Naive B cell (primary cell): Measurements from ENCODE around the gene GPC3. TPM values are rescaled to one million over a fixed set of nuclear protein-coding genes. Genes with fewer than 3 reads are reported as not detected.

Experiments
- ATAC-seq, 2 donors: fragments of 150-1000 bp; cut with Tn5 transposase; 2 replicates each; pipeline ENCODE4 v1.10.0; 2021; ENCODE audit warnings: low read depth in 2 of 2, mild to moderate bottlenecking in 2 of 2, moderate library complexity in 2 of 2
- DNase-seq: peaks from one replicate; pipeline ENCODE4 v3.0.0; 2022
- H3K27ac Mint-ChIP-seq, 6 donors: one replicate each; pipeline ENCODE4 v1.8.0; 2020 to 2022; ENCODE audit warnings: mild to moderate bottlenecking in 6 of 6, mixed read lengths in 6 of 6, moderate library complexity in 5 of 6, inconsistent platforms in 2 of 6
- H3K27me3 Mint-ChIP-seq, 3 donors: one replicate each; pipeline ENCODE4 v1.8.0; 2021 to 2022; ENCODE audit warnings: mixed read lengths in 3 of 3, mild to moderate bottlenecking in 1 of 3
- H3K36me3 Mint-ChIP-seq, 2 donors: one replicate each; pipeline ENCODE4 v1.8.0; 2020 to 2022; ENCODE audit warnings: mixed read lengths in 2 of 2, inconsistent platforms in 1 of 2, mild to moderate bottlenecking in 1 of 2
- H3K4me1 Mint-ChIP-seq, 3 donors: one replicate each; pipeline ENCODE4 v1.8.0; 2020 to 2022; ENCODE audit warnings: mixed read lengths in 3 of 3, inconsistent platforms in 1 of 3, mild to moderate bottlenecking in 1 of 3, moderate library complexity in 1 of 3
- H3K4me3 Mint-ChIP-seq, 8 donors: one replicate each; pipeline ENCODE4 v1.8.0; 2020 to 2022; ENCODE audit warnings: mild to moderate bottlenecking in 8 of 8, mixed read lengths in 8 of 8, moderate library complexity in 8 of 8, inconsistent platforms in 2 of 8
- H3K9me3 Mint-ChIP-seq, 7 donors: one replicate each; pipeline ENCODE4 v1.8.0; 2020 to 2022; ENCODE audit warnings: mixed read lengths in 7 of 7, mild to moderate bottlenecking in 5 of 7, inconsistent platforms in 2 of 7, moderate library complexity in 1 of 7
- polyA plus RNA-seq, 6 donors: library from polyadenylated mRNA; unstranded; fragments of 300-500 nt; fragmentation: Illumina TruSeq; gene quantifications; one replicate each; pipeline ENCODE4 v1.2.3, GENCODE V29; 2021; ENCODE audit warnings: low read depth in 6 of 6

Gene GPC3
- polyA plus RNA-seq, 6 donors from 2014 or later, result not detected

DNA sequence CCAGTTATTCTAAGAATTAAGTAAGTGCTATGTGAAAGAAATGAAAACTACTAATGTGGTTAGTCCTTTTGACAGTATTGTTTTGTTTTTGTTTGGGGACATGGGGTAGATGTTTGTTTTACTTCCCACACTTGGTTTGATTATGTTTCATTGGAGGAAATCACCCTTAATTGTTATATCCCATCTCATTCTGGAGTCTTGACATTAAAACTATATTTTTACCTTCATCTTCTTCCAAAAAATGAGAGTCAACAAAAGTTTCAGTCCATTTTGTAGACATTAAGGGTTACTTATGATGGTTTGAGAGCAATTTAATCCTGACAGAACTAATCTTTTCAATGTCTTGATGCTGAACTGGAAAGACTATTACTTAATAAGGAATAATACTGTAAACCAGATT lies 108.7 kb downstream of the GPC3 start:
- no peaks in the 10 kb centered on the region for H3K36me3 Mint-ChIP-seq
- H3K27me3 Mint-ChIP-seq, result peaks cover 0 to 23% (median 4%) of the 10 kb centered on the region in 3 donors
- H3K4me3 Mint-ChIP-seq, result no peak overlapping the region
- ATAC-seq (no peak), DNase-seq (no peak)
- H3K9me3 Mint-ChIP-seq, result no peaks in the 10 kb centered on the region
- no peak overlapping the region for H3K27ac Mint-ChIP-seq
- H3K4me1 Mint-ChIP-seq, result no peaks in the 10 kb centered on the region

DNA sequence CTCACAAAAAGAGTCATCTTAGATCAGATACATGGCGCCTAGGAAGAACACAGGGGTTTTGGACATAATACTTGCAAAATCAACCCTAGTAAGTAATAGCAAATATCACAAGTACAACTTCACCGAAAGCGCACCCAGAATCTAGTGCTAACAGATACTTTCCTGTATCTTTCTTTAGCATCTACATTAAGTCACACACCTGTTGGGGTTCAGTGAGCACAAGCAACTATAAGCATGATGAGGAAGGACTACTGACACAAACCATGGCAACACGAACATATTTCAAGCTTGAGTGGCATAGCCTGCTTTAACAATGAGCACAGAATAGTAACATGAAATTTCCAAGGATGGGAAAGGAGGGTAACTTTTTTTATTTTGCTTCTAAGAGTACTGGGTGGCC lies 116.1 kb downstream of the GPC3 start:
- Mint-ChIP-seq H3K4me3 (no peak overlapping the region), H3K27ac (no peak overlapping the region)

DNA sequence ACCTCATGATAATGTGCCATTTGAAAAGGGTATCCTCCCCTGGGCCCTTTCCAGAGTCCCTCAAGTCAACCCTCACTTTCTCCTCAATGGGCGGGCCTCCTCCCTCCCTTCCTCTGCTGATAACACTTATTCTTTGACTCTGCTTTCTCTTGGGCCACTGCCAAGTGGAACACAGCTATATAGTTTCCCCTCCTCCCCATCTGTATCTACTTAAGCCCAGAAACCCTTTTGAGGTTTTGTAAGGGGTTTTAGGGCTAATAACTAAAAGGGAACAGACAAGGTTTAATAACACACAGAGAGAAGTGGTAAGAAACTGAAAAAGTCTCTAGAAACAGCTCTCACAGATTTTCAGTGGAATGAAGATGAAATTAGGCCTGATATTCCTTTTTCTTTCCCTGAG lies 116.7 kb downstream of the GPC3 start:
- Mint-ChIP-seq H3K4me1 (no peaks in the 10 kb centered on the region), H3K4me3 (no peak overlapping the region), H3K9me3 (peaks cover 0 to 6% (median 0%) of the 10 kb centered on the region in 7 donors), H3K27me3 (peaks cover 7 to 23% (median 9%) of the 10 kb centered on the region in 3 donors), H3K27ac (no peak overlapping the region), H3K36me3 (no peaks in the 10 kb centered on the region)
- DNase-seq (no peak), ATAC-seq (no peak)

More for the DNA sequence above, 116.1 kb downstream of the GPC3 start:
- Mint-ChIP-seq H3K36me3 (no peaks in the 10 kb centered on the region), H3K4me1 (no peaks in the 10 kb centered on the region), H3K9me3 (peaks cover 0 to 6% (median 0%) of the 10 kb centered on the region in 7 donors), H3K27me3 (peaks cover 7 to 27% (median 9%) of the 10 kb centered on the region in 3 donors)
- no peak for DNase-seq
- ATAC-seq, result no peak

DNA sequence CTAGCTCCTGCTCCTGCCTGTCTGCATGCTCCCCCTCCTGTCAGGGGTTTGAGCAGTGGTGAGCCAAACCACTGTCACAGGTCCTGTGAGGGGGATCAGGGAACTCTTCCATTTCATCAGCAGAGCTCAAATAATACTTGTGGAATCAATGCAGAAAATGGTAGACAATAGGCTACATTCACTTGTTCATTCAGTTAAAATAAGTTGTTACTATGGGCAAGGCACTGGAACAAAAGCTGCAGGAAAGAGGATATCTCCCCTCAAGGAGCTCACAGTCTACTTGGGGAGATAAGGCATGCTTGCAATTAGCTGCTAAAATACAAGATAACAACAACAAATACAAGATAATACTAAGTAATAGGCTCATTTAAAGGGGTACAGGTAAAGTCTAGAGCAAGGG lies 117.1 kb downstream of the GPC3 start:
- Mint-ChIP-seq H3K9me3 (peaks cover 0 to 6% (median 0%) of the 10 kb centered on the region in 7 donors), H3K27me3 (peaks cover 7 to 23% (median 9%) of the 10 kb centered on the region in 3 donors), H3K36me3 (no peaks in the 10 kb centered on the region), H3K4me1 (no peaks in the 10 kb centered on the region), H3K4me3 (peak overlapping the region in 1 of 8 donors; percentile 73), H3K27ac (no peak overlapping the region)
- ATAC-seq, result no peak
- no peak for DNase-seq

DNA sequence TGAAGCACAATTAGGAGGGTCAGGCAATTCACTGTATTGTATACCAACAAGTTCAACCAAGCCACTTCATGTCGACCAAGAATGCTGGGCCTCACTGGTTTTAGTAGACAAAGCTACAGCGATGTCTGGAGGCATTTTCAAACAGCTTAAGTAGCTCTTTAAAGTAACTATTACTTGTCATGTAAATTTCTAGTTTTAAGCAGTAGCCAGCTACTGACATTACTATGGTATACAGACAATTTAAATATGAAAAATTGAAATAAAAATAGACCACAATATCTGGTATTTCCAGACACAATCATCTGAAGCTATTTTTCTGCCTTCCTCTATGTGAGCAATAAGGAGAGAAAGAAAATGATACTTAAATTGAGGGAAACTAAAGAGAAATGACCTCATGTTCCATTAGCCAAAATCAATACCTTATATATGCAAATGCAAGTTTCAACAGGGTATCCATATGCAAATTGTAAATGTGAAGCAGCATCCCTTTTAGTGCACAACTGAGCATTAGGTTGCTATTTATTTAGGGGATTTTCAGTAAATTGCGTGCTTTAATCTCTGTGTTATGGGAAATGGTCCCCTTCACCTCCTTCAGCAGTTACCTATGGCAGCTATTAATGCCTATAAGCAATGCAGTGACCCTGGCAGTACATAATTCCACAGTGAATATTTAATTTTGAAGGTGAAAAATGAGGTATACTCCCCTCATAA lies 119.5 kb downstream of the GPC3 start:
- Mint-ChIP-seq H3K4me3 (no peak overlapping the region), H3K36me3 (no peaks in the 10 kb centered on the region), H3K9me3 (peaks cover 0 to 7% (median 0%) of the 10 kb centered on the region in 7 donors), H3K4me1 (no peaks in the 10 kb centered on the region), H3K27me3 (peaks cover 4 to 17% (median 7%) of the 10 kb centered on the region in 3 donors), H3K27ac (no peak overlapping the region)
- ATAC-seq (no peak), DNase-seq (no peak)

DNA sequence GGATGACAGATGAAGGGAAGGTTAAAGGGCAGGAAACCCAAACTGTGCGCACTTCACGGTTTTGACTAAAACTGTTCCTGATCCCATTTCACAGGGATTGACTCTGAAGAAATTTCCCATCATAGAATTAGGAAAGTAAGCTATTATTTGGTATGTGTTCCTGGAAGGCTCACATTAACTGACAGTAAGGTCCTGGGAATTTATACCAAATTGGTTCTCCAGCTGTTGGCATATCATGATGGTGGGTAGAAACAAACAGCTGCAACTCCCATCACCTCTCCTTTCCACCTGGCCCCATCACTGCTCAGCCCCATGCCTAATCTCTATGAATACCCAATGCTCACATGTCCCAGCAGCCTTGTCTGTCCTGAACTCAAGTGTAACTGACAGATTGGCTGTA lies 121.2 kb downstream of the GPC3 start:
- no peaks in the 10 kb centered on the region for H3K36me3 Mint-ChIP-seq
- no peak for ATAC-seq

DNA sequence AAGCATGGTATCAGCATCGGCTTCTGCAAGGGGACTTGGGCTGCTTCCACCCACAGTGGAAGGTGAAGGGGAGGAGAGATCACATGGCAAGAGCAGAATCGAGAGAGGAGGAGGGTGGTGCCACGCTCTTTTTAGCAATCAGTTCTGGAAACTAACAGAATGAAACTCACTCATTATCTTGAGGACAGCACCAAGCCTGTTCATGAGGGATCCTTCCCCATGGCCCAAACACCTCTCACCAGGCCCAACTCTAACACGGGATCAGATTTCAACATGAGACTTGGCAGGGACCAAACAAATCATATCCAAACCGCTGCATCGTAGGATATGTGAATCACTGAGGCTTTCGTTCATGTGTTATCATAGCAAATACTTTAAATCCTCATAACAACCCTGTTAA lies 125.5 kb downstream of the GPC3 start:
- Mint-ChIP-seq H3K4me1 (no peaks in the 10 kb centered on the region), H3K27ac (no peak overlapping the region), H3K9me3 (peaks cover 0 to 2% (median 0%) of the 10 kb centered on the region in 7 donors), H3K4me3 (no peak overlapping the region), H3K36me3 (no peaks in the 10 kb centered on the region), H3K27me3 (peaks cover 5 to 17% (median 8%) of the 10 kb centered on the region in 3 donors)
- DNase-seq (no peak), ATAC-seq (no peak)

More for the DNA sequence above, 121.2 kb downstream of the GPC3 start:
- H3K4me3 Mint-ChIP-seq, result no peak overlapping the region
- H3K9me3 Mint-ChIP-seq, result peaks cover 0 to 5% (median 0%) of the 10 kb centered on the region in 7 donors
- no peaks in the 10 kb centered on the region for H3K4me1 Mint-ChIP-seq
- peaks cover 0 to 9% (median 3%) of the 10 kb centered on the region in 3 donors for H3K27me3 Mint-ChIP-seq
- no peak overlapping the region for H3K27ac Mint-ChIP-seq
- DNase-seq, result no peak

DNA sequence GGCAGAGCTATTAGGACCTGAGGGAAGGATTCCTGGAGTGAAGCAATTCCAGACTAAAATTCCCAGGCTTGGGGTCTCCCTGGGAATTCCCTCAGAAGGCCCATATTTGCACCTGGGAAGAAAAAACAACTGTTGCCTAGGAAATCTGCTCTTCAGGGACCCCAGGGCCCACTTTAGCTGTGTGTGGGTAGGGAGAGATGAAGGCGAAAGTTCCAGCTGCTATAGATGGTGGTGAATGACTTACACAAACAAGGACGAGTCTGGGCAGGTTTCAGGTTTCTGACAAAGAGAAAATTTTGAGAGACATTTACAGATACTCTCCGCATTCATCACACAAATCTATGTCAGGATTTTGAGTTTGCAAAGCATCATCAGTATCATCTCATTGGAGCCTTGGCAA lies 126.1 kb downstream of the GPC3 start:
- peaks cover 5 to 17% (median 8%) of the 10 kb centered on the region in 3 donors for H3K27me3 Mint-ChIP-seq
- peaks cover 0 to 2% (median 0%) of the 10 kb centered on the region in 7 donors for H3K9me3 Mint-ChIP-seq
- H3K27ac Mint-ChIP-seq, result no peak overlapping the region
- no peak overlapping the region for H3K4me3 Mint-ChIP-seq
- no peaks in the 10 kb centered on the region for H3K36me3 Mint-ChIP-seq
- no peak for ATAC-seq
- no peaks in the 10 kb centered on the region for H3K4me1 Mint-ChIP-seq
- no peak for DNase-seq

DNA sequence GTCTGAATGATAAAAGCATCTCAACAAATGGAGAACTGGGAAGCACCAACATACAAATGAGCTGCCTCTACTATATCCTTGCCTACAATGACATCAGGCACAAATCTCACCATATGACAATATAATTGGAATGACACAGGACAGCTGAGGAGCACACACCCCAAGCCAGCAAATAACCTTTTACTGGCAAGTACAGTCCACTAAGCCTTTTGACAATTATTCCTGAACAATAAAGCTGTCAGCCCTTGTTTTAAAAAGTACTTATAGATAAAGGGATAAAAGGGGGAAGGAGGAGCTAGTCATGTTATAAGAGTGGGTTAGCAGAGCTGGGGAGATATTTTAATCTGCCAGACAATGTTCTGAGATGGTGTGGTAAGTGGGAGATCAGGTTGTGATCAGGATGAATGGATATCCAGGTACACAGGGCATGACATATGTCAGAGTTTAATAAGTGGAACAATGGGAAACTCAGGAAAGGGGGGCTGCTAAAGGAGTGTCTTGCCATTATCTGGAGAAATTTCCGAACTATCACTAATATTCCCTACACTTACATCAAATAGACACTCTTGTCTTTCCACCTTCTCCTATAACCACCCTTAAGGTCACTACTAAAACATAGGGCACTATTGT lies 127.6 kb downstream of the GPC3 start:
- DNase-seq (no peak), ATAC-seq (no peak)
- Mint-ChIP-seq H3K36me3 (no peaks in the 10 kb centered on the region), H3K27ac (no peak overlapping the region), H3K27me3 (peaks cover 8 to 24% (median 10%) of the 10 kb centered on the region in 3 donors), H3K4me3 (no peak overlapping the region), H3K4me1 (no peaks in the 10 kb centered on the region), H3K9me3 (peaks cover 0 to 2% (median 0%) of the 10 kb centered on the region in 7 donors)

DNA sequence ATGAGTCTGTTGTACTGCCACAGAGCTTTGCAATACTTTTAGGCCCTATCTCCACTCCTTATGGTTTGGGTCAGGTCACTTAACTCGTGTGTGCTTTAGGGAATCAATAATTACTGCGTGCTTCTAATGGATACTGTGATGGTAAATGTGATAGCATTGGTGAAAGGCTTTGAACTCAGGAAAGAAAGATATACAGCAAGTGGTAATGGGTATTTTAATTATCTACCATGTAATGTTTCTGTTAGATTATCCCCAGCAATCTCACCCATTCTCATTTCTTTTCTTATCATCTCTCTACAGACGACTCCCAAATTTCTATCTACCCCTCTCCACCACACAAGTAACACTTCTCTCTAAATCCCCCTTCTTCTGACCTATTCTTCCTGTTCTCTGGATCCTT lies 128.6 kb downstream of the GPC3 start:
- H3K9me3 Mint-ChIP-seq, result peaks cover 0 to 2% (median 0%) of the 10 kb centered on the region in 7 donors
- DNase-seq (no peak), ATAC-seq (no peak)
- H3K4me1 Mint-ChIP-seq, result no peaks in the 10 kb centered on the region
- H3K36me3 Mint-ChIP-seq, result no peaks in the 10 kb centered on the region
- no peak overlapping the region for H3K27ac Mint-ChIP-seq
- peaks cover 8 to 24% (median 10%) of the 10 kb centered on the region in 3 donors for H3K27me3 Mint-ChIP-seq
- H3K4me3 Mint-ChIP-seq, result no peak overlapping the region

DNA sequence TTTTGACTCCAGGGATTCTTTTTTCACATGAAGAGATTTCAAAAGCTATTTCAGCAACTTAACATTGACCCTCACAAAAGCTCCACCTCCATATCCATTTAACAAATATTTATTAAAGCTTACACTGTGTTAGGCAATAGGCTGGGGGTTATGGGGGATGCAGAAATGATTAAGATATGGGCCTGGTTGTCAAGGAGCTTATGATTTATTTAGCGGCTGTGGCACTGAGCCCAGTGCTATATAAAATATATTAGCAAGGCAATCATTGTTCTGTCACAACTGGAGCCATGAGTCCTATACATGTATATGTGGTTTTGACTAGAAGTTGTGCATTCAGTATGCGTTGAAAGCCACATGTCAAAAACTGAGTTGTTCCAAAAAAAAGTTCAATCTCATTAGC lies 131.1 kb downstream of the GPC3 start:
- no peak overlapping the region for H3K27ac Mint-ChIP-seq
- ATAC-seq (no peak), DNase-seq (no peak)
- no peaks in the 10 kb centered on the region for H3K4me1 Mint-ChIP-seq
- no peaks in the 10 kb centered on the region for H3K36me3 Mint-ChIP-seq
- H3K9me3 Mint-ChIP-seq, result no peaks in the 10 kb centered on the region
- H3K4me3 Mint-ChIP-seq, result no peak overlapping the region
- H3K27me3 Mint-ChIP-seq, result peaks cover 3 to 38% (median 10%) of the 10 kb centered on the region in 3 donors

DNA sequence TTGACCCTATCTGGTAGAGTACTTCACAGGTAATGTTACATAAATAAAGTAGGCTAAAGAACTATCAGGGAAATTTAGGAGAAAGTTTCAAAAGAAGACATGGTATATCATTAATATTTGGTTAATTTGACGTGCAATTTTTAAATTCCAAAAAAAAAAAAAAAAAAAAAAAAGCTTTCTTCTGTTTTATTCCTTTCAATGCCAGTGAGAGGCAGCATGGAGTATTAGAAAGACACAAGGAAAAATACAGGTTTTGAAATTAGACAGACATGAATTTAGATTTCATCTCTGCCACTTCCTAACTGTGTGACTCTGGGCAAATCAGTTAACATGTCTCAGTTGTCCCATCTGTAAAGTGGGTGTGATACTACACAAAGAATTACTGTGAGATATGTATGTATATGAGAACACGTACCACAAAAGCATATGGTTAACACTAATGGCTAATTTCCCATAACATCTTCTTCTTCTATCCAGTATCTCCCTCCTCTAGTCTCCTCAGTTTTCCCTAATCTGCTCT lies 132.5 kb downstream of the GPC3 start:
- Mint-ChIP-seq H3K4me3 (no peak overlapping the region), H3K9me3 (no peaks in the 10 kb centered on the region), H3K4me1 (no peaks in the 10 kb centered on the region), H3K27ac (no peak overlapping the region), H3K27me3 (peaks cover 7 to 36% (median 10%) of the 10 kb centered on the region in 3 donors), H3K36me3 (no peaks in the 10 kb centered on the region)
- ATAC-seq, result no peak
- no peak for DNase-seq

DNA sequence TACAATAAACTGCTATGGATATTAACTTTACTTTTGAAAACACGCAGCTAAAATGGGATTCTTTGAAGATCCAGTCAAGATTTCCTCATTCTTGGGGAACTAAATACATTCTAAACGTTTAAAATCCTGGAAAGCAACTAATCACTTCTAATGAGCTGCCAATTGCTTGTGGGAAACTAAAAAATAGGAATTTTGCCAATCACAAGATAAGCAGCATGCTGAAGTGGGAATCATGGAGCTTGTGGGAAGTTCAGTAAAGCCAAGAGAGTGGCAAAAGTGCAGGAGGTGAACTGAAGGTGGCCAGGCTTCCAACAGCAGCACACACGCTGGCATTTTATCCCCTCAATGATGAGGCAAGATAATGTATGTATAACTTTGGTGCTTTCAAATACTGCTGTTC lies 133.0 kb downstream of the GPC3 start:
- H3K27ac Mint-ChIP-seq, result no peak overlapping the region
- no peaks in the 10 kb centered on the region for H3K9me3 Mint-ChIP-seq
- no peak for ATAC-seq
- H3K4me1 Mint-ChIP-seq, result no peaks in the 10 kb centered on the region
- peaks cover 7 to 32% (median 10%) of the 10 kb centered on the region in 3 donors for H3K27me3 Mint-ChIP-seq
- no peaks in the 10 kb centered on the region for H3K36me3 Mint-ChIP-seq
- no peak overlapping the region for H3K4me3 Mint-ChIP-seq
- DNase-seq, result no peak

DNA sequence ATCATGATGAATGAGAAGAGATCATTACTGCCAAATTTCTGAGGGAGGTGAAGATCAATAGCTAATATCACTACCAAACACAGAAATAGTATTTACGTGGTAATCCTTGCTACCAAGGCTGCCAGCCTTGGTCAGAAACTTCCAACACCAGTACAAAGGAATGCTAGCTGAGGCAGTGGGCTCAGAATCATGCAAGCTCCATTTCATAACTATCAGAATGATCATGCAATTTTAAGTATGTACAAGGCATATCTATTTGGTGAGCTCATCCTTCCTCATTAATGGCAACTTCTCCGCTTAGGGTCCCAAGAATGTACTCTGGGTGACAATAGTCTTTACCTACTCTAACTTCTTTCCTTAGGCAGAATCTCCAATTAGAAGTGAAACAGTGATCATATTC lies 135.0 kb downstream of the GPC3 start:
- Mint-ChIP-seq H3K27ac (no peak overlapping the region), H3K9me3 (no peaks in the 10 kb centered on the region), H3K4me3 (no peak overlapping the region), H3K36me3 (no peaks in the 10 kb centered on the region), H3K4me1 (no peaks in the 10 kb centered on the region), H3K27me3 (peaks cover 4 to 24% (median 5%) of the 10 kb centered on the region in 3 donors)
- ATAC-seq (no peak), DNase-seq (no peak)
